ENCODE data around the gene CD52. TPM values are rescaled to one million over a fixed set of nuclear protein-coding genes. Genes with fewer than 3 reads are reported as not detected.

The CD52 gene
- total RNA-seq, 1 experiment from 2014 or later = 2.0 TPM

DNA sequence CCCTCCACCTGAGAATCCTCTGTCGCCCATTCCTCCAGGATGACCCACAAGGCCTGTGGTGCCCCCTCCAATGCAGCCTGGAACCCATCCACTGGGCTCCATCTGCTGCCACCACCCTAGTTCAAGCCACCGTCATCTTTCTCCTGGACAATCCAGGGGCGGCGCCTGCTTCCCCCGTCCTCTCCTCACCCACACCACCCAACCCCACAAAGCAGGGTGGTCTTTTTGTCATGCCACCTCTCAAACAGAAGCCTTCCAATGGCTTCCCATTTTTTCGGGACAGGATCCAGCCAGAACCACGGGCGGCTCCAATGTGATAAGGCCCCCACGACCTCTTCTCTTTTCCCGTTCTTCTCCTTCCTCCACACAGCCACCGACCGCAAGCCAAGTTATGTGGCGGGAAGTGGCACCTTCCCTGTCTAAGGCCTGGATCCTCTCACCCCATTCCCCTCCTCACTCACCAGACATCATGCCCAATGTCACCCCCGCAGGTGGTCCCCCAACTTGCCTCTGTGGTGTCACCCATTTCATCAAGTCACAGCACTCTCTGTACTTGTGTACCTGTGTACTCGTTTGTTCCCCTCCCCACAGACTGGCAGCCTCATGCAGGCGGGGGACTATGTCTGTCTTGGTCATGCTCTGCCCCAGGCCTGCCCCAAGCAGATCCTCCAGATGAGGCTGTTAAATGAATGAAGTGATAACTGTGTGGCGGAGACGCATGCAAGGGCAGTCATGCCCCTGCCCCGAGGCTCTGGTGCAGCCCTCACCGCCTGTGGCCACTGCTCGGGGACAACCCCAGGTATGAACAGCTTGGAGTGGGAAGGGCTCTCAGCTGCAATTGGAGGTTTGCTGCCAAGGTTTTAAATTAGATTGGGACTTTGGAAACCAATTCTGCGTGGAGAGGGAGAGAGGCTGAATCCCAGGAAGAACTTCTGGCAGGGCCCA is 22.3 kb upstream of the CD52 start:
- ATAC-seq = no peak
- H3K27me3 ChIP-seq (ENCODE audit: insufficient read depth, low read length) = no peaks in the 10 kb centered on the region

More for the DNA sequence above, 22.3 kb upstream of the CD52 start:
- BruUV-seq (replicated peaks) = no TSS peak
- 0 out of 4 replicates have a peak, but pooled peaks cover 0 to 4% of the 10 kb centered on the region in 2 experiments for H3K4me1 ChIP-seq (ENCODE audit: control insufficient read depth in 1 of 2, insufficient read depth in 2 of 2, low read length in 2 of 2)
- POLR2A ChIA-PET = no interaction called here
- no peak overlapping the region for H3K4me3 ChIP-seq (replicated peaks in 1 of 2; ENCODE audit: low read depth in 1 of 2, low read length in 2 of 2)
- RAD21 ChIA-PET (ENCODE audit: low non-redundant PET in 1 of 2, low total read pairs in 2 of 2, uncharacterized antibody in 2 of 2, unreplicated experiment in 2 of 2) = no interaction called here
- TF ChIP-seq POLR2A (IDR thresholded peaks at IDR 0.05; ENCODE audit: borderline replicate concordance, extremely low read depth, insufficient read depth, insufficient read length) (no peak), REST (IDR thresholded peaks at IDR 0.05; ENCODE audit: low read depth) (no peak), MAX (IDR thresholded peaks at IDR 0.05) (no peak), ATF3 (IDR thresholded peaks at IDR 0.05) (no peak), ZFX (IDR thresholded peaks at IDR 0.05) (no peak), FOSL1 (IDR thresholded peaks at IDR 0.05; ENCODE audit: low read depth) (no peak), POLR2AphosphoS5 (IDR thresholded peaks at IDR 0.05; ENCODE audit: low read depth, low read length) (no peak), TCF7L2 (IDR thresholded peaks at IDR 0.05; ENCODE audit: borderline replicate concordance, extremely low read depth, insufficient read depth, insufficient read length) (no peak), ZNF274 (IDR thresholded peaks at IDR 0.05; ENCODE audit: low read depth, low read length) (no peak), ELF1 (IDR thresholded peaks at IDR 0.05; ENCODE audit: borderline replicate concordance, low read depth) (no peak), CBX3 (IDR thresholded peaks at IDR 0.05; ENCODE audit: low read depth) (no peak), EGR1 (IDR thresholded peaks at IDR 0.05; ENCODE audit: low read depth) (no peak), SIN3A (IDR thresholded peaks at IDR 0.05; ENCODE audit: low read depth) (no peak), JUND (IDR thresholded peaks at IDR 0.05) (no peak), YY1 (IDR thresholded peaks at IDR 0.05; ENCODE audit: extremely low read depth, insufficient replicate concordance, low read depth, low read length) (no peak), CEBPB (IDR thresholded peaks at IDR 0.05; ENCODE audit: low read depth) (no peak), EZH2 (IDR thresholded peaks at IDR 0.05) (no peak), EZH2phosphoT487 (IDR thresholded peaks at IDR 0.05; ENCODE audit: borderline replicate concordance) (no peak)
- TF ChIP-seq, protein P1, sequence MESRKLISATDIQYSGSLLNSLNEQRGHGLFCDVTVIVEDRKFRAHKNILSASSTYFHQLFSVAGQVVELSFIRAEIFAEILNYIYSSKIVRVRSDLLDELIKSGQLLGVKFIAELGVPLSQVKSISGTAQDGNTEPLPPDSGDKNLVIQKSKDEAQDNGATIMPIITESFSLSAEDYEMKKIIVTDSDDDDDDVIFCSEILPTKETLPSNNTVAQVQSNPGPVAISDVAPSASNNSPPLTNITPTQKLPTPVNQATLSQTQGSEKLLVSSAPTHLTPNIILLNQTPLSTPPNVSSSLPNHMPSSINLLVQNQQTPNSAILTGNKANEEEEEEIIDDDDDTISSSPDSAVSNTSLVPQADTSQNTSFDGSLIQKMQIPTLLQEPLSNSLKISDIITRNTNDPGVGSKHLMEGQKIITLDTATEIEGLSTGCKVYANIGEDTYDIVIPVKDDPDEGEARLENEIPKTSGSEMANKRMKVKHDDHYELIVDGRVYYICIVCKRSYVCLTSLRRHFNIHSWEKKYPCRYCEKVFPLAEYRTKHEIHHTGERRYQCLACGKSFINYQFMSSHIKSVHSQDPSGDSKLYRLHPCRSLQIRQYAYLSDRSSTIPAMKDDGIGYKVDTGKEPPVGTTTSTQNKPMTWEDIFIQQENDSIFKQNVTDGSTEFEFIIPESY (IDR thresholded peaks at IDR 0.05; ENCODE audit: extremely low read depth, insufficient replicate concordance, low read length) = no peak
- no peaks in the 10 kb centered on the region for H3K9me2 ChIP-seq (ENCODE audit: insufficient read depth)
- CTCF ChIA-PET = interaction anchor here (2.5 kb wide), 1 partner anchor 10 kb away, joined by 12 read pairs; no protein-coding TSS in a partner anchor
- H3K79me2 ChIP-seq (ENCODE audit: insufficient read depth, low read length) = no peaks in the 10 kb centered on the region
- no peak overlapping the region for H2AFZ ChIP-seq (ENCODE audit: low read depth, low read length, poor library complexity, severe bottlenecking)
- intact Hi-C loops (cut with micrococcal nuclease) = no loop called here
- DNase-seq (ENCODE audit: low read depth, low spot score) = no peak
- no peak overlapping the region for H3K9ac ChIP-seq (ENCODE audit: low read length)
- 0 out of 4 replicates have a peak, but pooled peaks cover 0 to 3% of the 10 kb centered on the region in 2 experiments for H3K36me3 ChIP-seq (ENCODE audit: control insufficient read depth in 1 of 2, insufficient read depth in 2 of 2, low read length in 2 of 2)
- H3K27ac ChIP-seq (ENCODE audit: low read depth, low read length) = no peak overlapping the region
- H3K4me2 ChIP-seq (ENCODE audit: low read length) = no peak overlapping the region
- no peaks in the 10 kb centered on the region for H4K20me1 ChIP-seq (ENCODE audit: insufficient read depth)
- H3K9me3 ChIP-seq (ENCODE audit: control insufficient read depth in 1 of 2, insufficient read depth in 1 of 2, low read depth in 1 of 2, low read length in 2 of 2) = no peaks in the 10 kb centered on the region
